ENCODE results near the gene RNF182.

GRCh38 chr6:14012313-14013030 lies 87.7 kb downstream of the RNF182 start:
- TF ChIP-seq EZH2phosphoT487 (IDR thresholded peaks at IDR 0.05; ENCODE audit: insufficient read depth, low read depth) (no peak), EZH2 (IDR thresholded peaks at IDR 0.05; ENCODE audit: insufficient read depth, poor library complexity, severe bottlenecking) (no peak)

All from GM23248 (cell line).